NT2/D1 (cell line): ENCODE data around the gene PIEZO1.

Source experiments
- SUZ12 ChIP-seq: IDR thresholded peaks from 2 replicates; pipeline ENCODE4 v1.6.1; 2011; ENCODE audit not compliant: insufficient read length, insufficient read depth; ENCODE audit errors: extremely low read depth
- YY1 ChIP-seq: IDR thresholded peaks from 2 replicates; pipeline ENCODE4 v1.6.1; 2011; ENCODE audit not compliant: insufficient read length, insufficient read depth
- ZNF274 ChIP-seq: IDR thresholded peaks from 2 replicates; pipeline ENCODE4 v1.6.1; 2011; ENCODE audit warnings: mild to moderate bottlenecking, low read depth, low read length

DNA sequence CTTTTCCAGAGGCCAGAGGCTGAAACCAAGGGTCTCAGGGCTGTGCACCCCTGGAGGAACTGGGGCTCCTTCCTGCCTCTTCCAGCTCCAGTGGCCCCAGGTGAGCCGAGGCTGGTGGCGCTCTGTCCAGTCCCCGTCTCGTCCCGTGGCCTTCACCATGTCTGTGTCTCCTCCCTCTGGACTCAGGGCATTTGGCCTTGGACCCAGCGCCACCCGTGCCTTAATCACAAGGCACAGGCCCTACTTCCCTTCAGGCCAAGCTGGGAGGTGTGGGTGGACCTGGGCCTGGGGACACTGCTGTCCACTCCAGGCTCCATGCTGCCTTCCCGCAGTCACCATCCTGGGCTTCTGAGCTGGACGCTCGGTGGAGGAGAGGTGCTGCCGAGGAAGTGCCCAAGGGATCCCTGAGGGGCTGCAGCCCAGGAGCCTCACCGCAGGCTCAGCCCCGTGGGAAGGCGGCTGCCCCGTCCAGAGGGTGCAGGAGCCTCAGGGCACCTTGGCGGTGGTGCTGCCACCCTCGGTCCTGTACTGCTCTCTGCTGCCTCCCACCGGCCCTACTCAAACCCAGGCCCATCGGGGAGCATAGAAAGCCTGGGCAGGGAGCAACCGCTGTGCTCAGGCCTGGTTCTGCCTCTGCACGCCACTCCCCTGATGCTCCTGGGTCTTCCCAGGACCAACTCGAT lies 36.3 kb upstream of the PIEZO1 start:
- TF ChIP-seq ZNF274 (no peak), YY1 (no peak), SUZ12 (no peak)
